HG03521 (cell line): ENCODE measurements around the gene BANP.

Experiments used
- ATAC-seq: cut with Tn5 transposase; IDR thresholded peaks from one replicate; pipeline ENCODE4 v1.9.1; 2021; ENCODE audit warnings: mild to moderate bottlenecking, moderate library complexity; ENCODE audit not compliant: unreplicated experiment

The BANP gene

DNA sequence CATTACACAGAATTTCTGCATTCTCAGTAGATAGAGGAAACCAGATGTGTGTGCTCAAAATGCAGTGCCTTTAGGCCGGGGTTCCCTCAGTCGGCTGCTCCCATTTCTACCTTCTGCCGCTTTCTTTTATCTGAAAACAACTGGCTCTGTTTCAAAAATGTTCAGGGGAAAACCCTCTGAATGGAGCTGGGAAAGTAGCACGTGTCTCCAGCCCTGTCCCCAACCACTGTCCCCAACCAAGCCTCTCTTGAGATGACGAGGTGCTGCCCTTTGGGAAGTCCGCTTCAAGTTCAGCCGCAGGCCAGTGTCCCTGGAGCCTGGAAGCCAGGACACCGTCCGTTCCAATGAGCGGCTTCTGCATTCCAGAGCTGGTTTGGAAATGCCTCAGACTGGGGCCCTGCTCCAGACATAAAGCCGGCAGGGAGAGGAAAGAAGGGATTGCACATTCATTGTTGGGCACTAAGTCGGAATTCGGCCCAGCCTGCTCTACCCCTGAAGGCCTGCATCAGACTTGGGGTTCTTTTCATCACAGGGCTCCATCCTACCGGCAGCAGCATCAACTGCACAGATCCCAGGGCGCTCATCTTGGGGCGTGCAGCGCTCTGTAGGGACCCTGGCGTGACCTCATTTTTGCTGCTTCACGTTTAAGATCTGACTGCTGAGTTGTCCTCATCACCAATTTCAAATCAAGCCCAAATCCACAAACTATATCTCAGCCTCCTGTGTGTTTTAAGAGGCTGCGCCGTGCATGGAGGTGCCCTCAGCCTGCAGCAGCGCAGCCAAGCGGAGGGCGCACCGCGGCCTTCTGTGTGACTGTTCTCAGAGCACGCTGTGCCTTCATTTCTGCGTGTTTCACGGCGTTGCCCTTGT lies 111.3 kb downstream of the BANP start:
- no peak for ATAC-seq

GRCh38 chr16:88063211-88063773 lies 112.1 kb downstream of the BANP start:
- ATAC-seq = no peak

DNA sequence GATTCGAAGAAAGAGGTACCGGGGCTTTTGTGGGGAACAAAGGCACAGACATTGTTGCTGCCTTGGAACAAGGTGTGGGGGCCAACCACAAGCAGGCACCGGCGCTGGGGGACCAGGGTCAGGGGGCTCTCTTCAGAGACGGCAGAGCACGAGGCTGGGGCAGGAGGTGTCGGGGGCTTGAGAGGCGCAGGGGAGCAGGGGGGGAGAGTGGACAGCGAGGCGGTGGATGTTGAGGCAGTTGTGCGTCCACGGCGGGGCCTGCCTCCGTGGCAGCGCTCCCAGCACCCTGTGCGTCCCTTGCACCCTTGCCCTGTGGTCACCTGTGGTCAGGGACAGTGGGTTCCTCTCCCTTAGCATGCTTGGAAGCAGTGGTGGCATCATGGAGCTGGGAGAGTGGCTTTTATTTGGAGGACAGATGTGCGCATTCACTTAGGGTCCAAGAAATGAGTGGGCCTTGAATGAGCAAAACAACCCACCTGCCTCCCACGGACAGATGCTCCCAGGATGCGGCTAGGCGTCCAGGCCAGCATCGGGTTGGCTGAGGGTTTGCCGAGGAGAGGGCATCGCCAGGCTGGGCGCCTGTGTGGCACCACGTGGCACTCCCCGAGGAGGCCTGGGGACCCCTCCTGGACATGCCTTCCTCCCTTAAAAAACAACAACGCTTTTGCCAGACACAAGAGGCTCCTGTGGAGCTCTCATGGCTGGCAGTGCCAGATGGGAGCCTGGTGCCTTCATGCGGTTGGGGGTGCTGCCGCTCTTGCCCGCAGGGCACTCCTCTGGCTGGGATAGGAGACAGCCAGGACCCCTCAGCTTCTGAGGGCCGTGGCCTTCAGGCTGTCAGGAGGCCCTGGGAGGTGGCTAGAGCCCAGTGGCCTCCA lies 113.0 kb downstream of the BANP start:
- ATAC-seq = no peak

- no peak for ATAC-seq
These were observed 113.9 kb downstream of the BANP start for GRCh38 chr16:88064889-88065746.

DNA sequence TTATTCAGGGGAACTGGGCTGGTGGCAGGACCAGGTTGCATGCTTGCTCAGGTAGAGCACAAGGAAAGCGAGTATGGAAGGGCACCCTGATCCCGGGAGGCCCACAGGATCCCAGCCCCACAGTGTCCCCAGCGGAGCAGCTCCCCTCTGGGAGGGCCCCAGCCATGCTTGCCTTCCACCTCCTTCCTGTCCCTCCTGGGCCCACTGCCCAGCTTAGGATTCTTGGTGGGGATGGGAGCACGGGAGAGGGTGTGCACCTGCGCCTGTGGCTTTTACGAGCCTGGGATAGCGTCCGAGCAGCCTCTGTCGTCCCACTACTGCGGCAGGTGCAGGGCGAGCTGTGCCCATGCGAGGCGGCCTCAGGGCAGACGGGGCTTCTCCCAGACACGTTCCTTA lies 114.5 kb downstream of the BANP start:
- ATAC-seq = no peak

DNA sequence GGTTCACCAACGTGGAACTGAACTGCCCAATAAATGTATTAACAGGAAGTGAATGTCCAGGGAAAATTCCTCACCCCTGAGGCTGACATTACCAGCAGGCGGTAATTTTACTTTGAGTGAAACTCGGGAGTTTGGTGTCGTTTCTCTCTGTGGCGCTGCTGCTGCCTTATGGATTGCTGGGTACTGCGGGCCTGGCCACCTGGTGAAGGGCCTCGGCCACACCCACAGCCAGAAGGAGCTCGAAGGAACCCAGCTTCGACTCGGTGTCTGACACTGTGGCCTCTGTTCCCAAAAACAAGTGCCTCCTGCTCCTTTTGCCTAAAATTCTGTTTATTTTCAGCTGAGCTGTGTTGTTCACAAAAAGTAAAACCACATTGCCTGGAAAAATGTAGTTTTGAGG lies 115.0 kb downstream of the BANP start:
- ATAC-seq = no peak

DNA sequence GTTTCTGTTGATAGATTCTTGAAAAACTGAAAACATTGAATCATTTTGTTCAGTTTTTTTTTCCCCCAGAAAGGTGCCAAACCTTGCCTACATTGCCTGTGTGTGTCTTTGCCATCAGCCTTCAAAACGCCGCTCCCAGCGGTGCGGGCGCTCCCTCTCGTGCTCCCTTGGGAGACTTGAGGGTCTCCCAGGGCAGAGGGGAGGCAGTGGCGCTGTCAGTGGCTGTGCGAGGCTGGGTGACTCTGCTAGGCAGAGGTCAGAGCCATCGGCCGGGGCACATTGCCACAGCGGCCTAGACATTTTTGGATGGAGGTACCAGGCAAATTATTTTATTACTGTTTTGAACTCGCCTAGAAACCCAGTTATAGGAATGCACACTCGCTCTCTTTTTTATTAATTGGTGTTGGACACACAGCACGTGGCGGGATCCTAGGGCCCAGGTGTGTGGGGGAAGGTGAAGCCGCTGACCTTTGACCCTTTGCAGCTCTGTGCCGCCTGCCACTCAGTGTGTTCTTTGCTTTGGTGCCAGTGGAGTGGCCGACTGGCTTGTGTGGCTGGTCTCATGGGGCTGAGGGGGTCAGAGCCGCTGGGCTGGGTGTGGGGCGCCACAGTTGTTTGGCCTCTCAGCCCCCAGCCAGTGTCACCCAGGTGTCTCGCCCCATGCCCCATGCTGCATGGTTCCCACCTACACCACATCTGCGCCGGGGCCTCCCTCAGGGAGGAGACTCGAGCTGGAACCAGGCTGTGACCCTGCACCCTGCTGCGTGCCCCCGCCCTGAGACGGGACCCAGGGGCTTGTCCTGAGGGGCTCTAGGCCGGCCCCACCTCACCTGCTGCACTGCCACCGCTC lies 115.7 kb downstream of the BANP start:
- ATAC-seq = no peak

DNA sequence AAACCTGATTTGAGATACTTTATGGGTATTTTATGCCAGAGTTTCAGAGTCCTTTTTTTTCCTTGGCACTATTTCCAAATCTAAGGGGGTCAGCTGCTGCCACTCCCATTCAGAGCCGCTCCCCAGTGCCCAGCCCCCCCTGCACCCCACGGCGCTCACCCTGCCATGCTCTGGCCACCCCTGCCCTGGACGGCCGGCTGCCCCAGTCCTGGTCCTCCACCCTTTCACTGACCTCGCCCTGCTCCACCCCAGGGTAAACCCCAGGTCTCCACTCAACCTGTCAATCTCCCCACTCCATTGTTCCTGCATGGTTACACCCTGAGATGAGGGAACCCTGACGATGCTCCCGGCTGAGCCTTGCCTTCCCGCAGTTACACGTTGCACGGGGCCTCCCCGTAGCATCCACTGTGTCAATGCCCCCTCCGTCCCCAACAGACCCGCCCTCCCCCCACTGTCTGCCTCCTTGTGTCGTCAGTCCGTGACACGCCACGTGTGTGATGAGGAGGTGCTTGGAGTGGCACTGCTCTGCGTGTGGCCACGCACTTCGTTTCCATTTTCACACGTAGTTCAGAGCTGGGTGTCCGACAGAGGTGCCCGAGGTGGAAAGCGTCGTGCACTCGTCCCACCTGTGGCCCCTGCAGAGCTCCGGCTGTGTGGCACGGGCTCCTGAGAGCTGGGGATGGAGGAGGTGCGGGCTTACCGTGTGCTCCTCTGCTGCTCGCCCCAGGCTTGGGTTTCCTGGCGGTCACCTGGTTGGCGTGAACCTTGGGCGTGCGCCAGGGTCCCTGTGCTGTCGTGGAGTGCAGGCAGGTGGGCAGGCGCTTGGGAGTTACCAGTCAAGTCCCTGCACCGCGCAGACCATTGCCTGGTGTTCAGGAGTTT lies 116.5 kb downstream of the BANP start:
- ATAC-seq = no peak

GRCh38 chr16:88068476-88069396 lies 117.5 kb downstream of the BANP start:
- ATAC-seq = no peak

DNA sequence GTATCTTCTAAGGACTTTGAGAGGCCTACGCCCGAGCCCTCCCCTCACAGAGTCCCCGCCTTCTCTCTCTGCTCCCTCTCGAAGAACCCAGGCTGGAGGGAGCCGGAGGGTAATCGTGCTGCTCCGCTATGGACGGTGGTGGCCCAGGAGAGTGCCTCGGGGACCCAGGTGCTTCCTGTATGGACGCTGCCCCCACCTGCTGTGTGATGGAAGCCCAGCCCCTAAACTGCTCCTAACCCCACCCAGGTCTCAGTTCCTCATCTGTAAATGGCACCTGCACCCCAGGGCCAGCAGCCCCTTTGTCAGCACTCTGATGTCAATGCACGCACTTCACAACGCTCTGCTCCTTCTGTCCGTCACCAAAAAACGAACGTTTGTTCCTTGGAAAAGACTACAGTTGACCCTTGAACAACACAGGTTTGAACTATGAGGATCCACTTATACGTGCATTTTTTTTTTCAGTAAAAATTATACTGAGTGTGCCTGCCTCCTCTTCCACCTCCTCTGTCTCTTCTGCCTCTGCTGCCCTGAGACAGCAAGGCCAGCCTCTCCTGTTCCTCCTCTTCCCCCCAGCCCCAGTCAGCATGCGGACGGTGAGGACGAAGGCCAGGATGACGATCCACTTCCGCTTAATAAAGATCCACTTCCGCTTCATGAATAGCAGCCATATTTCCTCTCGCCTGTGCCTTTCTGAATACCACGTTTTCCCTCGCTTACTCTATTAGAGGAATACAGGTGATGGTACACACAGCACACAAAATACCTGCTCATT lies 118.3 kb downstream of the BANP start:
- peak; percentile 90 for ATAC-seq

DNA sequence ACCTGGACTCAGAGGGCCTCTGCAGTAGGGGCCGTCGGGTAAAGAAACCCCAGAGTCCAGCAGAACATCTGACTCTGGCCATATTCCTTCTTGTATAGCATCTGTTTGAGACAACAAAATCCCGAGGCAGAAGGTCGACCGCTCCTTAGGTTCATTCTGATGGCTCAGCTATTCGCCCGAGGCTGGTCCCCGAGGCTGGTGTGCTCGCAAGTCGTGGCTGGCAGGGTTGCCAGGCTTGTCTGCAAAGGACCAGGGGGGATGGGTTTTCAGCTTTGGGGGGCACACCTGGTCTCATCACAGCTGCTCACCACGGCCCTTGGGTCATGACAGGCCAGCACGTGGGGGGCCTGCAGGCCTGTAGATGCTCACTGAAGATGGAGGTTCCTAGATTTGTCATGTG lies 119.1 kb downstream of the BANP start:
- no peak for ATAC-seq

GRCh38 chr16:88070989-88071625 lies 119.9 kb downstream of the BANP start:
- no peak for ATAC-seq

DNA sequence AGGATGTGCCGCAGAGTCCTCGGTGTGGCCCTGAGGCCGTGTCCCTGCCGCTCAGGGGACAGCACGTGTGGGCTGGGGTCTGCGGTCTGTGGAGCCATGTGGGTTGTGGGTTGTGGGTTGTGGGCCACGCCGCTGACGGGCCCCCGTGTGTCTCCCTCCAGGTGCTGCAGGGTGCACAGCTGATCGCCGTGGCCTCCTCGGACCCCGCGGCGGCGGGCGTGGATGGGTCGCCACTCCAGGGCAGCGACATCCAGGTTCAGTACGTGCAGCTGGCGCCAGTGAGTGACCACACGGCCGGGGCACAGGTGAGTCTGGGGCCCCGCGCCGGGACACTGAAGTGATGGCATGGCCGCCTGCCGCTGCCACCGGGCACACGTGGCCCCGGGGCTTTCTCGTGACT lies 120.7 kb downstream of the BANP start:
- ATAC-seq = no peak

DNA sequence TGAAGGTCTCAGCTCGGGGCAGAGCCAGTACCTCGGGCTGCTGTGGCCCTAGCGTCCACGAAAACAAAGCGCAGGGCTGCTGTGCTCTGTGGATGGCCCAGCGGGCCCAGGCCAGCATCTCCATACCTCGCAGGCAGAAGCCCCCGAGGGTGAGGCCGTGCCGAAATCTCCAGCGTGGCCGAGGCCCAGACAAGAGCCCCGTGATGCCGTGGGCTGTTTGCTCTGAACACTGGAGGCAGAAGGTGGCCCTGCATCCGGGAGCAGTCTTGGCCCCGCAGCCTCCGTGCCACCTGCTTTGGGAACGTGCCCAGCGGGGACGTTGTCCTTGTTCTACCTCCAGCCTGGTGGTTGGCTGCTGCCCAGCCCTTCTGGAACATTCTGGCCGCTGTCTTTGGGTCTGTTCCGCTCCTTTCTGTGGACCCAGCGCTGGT lies 121.4 kb downstream of the BANP start:
- no peak for ATAC-seq

DNA sequence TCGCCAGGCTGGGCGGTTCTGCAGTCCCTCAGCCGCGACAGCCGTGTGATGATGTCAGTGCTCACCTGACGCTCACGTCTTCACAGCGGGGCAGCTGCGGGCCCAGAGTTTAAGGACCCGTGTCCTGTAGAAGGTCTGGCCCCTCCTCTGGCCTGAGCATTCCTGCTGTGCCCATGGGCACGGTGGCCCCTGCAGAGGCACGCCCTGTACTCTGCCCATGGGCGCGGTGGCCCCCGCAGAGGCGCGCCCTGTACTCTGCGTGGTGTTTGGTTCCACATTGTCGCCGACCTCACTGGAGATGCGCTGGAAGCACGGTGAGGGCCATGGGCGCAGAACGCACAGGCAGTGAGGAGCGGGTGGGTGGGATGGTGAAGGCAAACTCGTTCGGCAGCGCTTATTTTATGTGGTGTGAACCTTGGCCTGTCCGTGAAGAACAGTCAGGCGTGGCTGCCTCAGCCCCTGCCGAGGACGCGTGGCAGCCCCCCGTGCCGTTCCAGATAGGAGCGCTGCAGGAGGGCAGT lies 122.0 kb downstream of the BANP start:
- no peak for ATAC-seq

GRCh38 chr16:88074041-88074440 lies 122.8 kb downstream of the BANP start:
- ATAC-seq = no peak
